ENCODE results near the gene SPATA32.

The SPATA32 gene

DNA sequence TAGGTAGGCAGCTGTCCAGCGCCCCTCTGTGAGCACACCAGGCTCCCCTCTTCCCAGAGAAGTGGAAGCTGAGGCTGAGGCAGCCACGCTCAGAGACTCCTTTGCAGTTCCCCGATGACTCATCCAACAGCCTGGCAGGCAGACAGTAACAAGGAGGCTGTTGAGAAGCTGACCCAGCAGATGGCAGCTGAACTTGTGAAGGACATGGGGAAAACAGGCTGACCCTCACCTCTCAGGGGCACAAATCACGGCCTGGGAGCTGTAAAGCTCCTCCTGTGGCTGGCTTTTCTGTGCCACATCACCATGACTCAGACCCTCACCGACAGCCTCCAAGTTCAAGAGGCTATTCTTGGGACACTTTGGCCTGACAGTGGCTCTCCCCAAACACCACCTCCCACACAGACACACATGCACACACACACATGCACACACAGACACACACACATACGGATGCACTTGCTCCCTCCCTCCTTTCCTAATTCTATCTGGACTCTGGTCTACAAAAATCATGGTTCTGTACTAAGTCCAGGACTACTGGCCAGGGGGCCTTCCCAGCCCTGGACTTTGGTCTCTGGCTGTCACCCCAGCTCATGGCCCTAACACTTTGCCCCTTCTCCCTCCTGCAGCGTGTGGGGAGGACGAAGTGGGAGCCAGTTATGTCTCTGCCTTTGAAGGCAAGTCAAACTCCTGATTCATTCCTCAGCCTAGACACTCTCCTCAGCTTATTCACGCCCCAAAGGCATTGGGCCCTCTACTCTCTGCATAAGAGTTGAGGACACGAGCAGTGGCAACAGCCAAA lies 31.7 kb upstream of the SPATA32 start:
- DNase-seq = no peak

DNA sequence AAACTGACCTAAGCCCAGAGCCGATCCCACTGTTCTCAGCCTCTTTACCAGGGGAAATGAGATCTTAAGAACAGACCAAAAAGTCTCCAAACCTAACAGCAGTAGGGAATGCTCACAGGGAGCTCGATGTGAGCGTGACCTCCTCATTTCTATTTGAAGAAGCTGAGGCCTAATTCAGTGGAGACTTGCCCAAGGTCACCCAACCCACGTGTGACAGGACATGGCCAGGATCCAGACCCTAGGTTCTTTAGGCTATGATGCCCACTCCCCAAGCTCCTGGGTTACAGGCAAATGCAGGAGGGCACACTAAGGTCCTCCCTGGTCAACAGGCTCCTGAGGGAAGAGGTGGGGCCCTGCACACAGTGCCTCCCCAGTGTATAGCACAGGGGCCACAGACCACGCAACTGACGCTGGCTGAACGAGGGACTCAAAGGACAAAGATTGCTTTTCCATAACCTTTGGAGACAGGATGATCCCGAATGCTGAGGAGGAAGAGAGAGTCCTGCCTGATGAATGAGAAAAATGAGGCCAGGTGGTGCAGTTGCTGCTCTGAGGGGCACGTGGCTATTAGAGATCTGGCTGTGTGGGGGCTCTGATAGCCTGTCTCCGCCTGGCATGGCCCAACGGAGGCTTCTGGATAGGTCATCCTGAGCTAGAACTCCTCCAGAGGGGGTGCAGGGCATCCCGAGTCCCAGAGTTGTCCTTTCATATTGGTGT lies 31.0 kb upstream of the SPATA32 start:
- no peak for DNase-seq

DNA sequence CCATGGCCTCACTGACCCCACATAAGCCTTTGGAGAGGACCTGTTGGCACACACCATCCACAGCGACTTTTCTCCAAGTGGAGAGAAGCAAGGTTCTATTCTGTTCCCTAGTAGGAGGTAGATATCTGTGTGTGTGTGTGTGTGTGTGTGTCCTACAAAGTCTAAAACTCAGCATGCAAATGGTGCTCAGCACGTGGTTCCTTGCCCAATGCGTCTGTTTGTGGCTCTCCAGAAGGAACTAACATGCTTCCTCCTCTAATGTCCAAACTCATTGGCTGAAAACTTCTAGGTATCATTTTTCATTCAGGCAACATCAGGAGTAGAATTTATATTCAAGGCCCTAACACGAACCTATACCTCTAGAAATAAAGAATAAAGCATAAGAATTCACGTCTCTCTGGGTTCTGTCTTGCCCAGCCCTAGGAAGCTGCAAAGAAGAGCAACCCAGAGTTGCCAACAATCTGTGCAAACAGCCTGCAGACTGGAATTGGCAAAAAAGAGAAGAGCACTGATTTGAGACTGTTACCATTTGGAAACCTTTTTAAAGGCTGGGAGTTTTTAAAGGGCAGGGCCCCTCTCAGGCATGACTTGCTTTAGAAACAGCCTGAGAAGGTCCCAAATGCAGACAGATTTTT lies 29.4 kb upstream of the SPATA32 start:
- DNase-seq = no peak

DNA sequence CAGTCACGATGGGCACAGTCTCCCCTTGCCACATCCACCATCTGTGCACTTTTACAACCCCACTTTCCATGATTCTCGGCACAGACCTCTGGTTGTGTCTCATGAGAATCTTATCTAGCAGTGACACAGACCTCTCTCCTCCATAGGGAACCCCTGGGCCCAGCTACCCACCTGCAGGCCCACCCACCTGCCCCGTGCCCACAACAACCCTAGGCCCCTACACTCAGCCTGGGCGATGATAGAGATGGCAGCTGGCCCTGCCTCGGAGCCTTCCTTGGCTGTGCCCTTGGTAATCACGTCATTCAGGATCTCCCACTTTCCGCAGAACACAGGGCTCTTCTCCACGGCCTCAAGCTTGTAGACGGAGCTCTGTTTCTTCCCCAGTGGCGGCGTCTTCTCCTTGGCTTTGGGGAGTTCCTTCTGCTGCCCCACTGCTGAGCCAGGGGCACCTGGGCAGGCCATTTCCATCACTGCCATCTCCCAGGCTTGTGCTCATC lies 28.4 kb upstream of the SPATA32 start:
- no peak for DNase-seq

DNA sequence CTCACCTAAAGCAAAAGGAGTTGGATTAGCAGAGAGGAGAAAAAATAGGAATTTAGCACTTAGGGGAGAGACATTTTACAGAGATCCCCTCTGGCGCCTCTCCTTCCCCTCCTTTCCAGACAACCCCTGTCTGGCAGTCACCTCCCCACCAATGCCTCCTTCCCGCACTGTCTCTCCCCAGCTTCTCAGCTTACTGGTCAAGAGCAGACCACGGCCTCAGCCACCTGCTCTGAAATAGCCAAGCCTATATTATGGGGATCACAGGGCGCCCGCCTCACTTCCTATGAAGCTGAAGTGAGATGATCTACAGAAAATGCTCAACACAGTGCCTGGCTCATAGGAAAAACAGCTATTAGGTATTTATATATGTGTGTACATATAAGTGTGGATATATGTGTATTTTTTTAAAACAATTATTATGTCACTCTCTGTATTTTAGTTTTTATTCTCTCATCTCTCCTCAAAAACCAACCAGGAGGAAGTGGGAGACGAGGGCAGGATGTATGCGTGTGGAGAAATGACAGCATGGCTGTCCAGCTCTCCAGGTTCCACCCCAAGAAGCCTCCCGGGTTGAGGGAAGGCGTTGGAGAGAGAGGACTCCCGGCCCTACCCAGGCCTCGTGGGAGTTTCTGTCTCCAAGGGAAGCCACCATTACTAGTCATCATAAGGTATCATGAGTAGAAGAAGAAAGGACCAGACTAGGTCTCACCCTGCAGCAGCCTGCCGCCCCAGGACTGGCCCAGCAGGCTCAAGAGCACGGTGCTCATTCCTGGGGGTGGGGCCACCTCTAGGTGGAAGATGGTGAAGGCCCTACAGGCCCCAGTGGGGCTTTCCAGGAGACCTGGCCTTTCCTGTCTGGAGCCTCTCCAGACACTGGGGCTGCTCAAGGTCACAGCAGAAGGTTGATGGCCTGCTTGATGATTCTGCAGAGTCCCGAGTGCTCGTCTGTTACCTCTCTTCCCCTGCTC lies 27.7 kb upstream of the SPATA32 start:
- no peak for DNase-seq

DNA sequence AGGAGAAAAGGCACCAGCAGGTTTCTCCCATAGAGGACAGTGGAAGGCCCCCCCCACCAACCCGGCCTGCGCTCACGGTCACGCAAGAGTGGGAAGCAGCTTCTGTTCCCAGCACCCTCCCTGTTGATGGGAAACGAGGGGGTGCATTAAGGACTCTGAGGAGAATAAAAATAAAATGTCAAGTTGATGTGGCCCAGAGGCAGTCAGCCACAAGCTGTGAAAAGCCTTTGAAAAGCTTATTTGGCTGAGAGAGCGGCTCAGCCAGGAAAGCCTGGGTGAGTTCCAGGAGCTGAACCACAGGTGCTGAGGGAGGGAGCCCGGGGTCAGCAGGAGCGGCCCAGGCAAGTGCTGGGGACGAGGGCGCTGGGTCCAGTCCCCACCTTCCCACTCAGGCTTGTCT lies 26.9 kb upstream of the SPATA32 start:
- DNase-seq = no peak

DNA sequence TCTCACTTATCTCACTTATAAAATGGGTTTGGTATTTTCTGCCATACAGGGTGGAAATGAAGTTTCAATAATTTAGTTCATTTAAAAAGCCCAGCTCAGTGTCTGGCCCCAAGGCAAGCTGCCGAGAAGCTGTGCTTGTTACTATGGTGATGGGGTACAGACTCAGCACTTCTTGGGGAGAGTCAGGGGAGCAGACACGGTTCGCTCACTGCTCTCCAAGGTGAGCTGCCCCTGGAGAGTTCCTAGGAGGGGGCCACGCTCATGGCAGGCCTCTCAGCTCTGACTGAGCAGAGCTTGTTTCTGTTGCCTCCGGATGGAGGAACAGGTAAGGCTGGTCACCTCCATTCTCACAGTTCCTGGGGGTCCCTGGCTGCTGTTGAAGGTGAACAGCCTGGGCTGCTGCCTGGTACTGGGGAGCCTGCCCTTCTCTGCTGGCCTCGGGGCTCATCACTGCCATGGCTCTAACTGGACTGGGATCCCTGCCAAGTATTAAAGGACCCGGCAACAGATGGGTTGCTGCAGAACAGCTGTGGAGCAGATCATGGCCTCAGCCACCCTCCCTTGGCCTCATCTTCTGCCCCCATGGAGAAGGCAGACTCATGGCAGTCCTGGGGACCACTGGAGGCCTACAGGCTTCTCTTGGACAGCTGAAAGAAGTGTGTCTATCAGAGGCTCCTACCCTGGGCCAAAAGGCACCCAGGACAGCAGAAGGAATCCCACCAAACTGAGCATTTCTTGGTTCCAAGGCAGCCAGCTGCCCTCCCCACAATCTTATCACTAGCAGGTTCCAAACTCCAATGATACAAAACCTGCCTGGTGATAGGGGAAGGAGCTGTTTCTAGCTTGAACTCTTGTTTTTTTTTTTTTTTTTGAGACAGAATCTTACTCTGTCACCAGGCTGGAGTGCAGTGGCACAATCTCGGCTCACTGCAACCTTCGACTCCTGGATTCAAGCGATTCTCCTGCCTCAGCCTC lies 25.9 kb upstream of the SPATA32 start:
- no peak for DNase-seq

DNA sequence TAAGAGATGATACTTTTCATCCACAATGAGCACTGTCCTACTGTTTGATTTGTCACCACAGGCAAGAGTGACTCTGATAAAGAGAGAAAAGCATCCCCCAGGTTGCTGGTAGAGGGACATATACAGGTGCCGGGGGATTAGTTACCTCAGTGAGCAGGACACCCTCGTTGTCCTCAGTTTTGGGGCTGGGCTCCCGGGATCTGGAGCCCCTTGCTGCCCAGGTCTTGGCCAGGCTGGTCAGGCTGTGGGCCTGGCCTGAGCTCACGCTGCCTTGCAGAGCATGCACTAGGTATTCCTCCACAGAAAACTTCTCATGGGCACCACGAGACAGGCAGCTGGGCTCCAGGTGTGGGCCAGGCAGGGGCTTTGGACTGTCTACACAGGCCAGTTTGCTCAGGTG lies 24.4 kb upstream of the SPATA32 start:
- DNase-seq = no peak

DNA sequence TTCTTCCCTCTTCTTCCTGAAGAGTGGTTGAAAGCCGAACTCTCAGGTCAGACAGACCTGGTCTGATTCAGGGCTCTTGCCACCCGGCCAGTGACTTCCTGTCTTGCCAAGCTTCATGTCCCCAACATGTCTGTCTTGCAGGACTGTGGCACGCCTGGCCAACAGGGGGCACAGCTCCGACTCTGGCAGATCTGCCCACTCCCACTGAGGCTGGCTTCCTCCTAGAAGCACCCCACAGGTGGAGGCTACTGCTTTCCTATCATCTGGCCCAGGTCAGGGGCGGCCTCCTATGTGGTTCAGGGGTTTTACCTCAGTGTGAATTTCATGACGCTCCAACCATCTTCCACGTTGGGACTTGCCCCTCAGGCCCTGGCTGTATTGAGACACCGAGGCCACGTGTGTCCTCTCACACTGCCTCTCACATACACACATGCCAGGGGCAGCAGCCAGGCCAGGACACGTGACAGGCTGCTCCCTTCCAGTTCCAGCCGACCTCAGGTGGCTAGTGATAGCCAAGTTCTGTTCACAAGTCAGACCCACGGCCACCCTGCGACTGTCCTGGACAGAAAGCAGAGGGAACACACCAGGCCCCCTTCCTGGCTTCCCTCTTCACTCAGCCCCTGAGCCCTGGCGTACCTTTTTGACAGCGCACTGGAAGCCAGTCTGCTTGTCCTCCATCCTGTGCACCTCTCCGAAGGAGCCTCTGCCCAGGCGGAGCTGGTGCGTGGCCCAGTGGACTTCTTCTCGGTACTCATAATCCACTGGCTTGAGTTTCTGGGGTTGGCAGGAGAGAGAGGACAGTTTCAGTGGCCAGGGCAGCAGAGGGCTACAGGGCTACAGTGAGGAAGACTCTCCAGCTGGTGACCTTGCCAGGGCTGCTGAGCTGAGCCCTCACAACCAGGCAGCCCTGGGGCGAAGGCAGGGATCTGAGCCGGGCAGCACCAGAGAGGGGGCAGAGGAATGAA lies 22.6 kb upstream of the SPATA32 start:
- DNase-seq = peak; percentile 51

DNA sequence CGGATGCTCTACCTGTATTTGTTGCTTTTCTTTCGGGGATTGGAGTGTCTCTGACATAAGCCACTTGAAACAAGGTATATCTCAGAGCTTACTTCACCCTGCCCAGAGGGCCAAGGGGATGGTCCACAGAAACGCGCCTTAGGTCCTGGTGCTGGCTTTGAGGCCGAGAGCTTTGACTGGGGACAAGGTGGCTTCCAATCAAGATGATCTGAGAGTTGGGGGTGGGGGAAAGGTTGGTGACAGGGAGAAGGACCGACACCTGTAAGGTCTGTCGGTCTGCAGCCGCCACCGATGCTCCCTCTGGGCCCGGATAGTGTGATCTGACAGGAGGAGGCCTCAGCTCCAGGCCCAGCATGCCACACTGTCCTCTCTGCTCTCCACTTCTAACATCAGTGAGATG lies 21.8 kb upstream of the SPATA32 start:
- DNase-seq = no peak

DNA sequence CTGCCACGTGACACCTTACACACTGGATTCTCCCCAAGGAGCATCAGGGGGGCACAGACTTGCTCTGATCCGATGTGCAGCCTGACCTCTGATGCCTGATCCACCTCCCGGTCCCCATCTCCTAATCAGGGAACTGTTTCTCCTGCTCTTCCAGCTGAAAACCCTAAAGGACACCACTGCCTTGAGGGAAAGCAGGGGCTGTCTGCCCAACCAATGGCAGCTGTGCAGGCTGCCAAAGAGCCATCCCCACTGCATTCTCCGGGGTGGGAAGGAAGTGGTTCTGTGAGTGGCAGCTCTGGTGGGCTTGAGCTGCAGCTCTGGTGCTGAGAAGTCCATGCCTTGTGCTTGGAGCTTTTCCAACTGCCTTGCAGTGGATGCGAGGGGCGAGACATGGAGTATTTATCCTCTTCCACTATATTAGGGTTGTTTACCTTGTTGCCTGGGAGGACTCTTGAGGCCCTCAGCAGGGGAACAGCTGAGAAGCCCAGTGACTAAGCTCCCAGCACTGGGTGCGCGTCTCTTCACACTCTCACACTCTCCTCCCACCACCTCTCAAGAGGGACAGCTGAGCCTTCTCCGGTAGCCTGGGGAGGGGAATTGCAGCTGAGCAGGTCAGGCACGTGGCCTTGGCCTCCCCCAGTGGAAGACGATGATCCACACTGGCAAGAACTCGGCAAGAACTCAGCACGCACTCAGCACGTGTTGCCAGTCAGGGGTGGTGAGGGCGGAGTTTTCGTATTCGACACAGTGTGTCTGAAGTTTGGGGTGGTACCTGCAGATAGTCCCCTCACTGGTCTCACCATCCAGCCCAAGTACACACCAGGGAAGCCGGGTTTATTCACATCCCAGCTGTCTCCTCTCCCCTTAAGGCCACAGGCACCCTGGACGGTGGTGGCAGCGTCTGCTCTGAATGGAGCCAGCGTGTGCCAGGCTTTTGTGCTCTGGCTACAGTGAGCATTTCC lies 21.1 kb upstream of the SPATA32 start:
- no peak for DNase-seq

DNA sequence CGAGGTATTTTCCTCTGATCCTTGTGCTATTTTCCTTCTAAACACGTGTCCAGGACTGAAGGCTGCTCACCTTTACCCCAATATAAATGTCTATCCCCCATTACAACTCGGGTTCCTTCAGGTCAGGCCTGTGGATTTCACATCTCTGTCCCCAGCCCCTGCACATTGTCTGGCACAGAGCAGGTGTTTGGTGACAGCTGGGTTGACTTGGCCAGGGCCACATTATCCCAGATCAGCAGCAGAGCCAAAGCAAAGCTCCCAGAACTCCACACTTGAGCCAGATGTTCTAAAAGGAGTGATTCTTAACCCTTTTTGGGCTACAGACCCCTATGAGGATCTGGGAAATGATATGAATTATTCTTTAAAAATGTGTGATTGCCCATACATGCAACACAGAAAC lies 18.0 kb upstream of the SPATA32 start:
- DNase-seq = no peak

DNA sequence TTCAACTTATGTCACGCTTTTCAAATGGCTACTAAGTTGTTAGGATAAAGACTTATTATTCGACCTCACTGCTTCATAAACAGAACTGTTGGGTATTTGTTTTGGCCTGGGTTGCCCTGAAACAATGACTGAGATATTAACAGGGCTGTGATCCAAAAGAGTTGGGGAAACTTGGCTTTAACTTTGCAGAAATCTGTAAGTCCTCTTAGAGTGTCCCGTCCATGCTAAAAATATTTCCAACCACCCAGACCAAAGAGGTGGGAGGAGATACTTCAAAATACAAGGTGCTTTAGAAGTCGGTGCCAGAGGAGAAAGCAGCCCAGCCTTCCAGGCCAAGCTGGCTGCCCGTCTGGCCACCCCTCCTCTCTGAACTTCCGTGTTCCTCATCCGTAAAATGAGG lies 16.1 kb upstream of the SPATA32 start:
- DNase-seq = no peak

DNA sequence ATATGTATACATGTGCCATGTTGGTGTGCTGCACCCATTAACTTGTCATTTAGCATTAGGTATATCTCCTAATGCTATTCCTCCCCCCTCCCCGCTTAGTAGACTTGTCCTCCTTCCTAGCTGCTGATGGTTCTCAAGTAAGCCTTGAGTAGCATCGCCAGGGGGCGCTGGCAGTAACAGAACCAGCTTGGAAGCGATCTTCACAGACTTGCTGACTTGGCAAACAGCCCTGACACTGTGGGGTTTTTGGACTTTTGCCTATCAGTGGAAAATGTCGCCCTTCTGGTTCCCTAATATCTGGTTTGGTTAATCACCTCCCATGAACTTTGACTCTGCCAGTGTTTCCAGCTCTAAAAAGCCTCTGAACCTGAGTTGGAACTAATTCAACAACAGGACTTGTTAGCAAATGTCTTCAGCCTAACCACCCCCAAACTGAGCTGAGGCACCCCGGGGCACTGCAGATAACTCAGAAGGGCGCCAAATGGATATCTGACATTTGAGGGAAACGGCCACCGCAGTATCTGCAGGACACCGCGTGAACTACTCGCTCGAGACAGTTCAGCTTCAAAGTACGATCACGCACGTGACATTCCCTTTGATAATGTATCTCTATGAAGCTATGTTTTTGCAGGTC lies 15.4 kb upstream of the SPATA32 start:
- DNase-seq = peak; percentile 91

DNA sequence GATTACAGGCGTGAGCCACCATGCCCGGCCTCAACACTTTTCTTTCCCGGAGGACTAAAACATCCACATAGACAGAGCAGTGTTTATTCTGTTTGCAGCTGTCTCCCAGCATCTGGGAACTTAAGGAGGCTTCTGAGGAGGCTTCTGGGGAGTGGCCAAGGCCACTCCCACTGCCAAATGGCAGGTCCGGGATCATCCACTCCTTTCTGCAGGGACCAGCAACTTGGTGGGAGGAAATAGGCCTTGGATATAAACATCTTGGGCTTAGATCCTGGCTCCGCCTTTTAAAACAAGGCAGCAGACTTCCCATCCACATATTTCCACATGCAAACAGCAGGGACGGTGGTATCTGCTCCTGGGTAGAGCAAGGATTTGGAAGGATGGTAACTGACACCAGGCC lies 14.1 kb upstream of the SPATA32 start:
- DNase-seq = no peak

DNA sequence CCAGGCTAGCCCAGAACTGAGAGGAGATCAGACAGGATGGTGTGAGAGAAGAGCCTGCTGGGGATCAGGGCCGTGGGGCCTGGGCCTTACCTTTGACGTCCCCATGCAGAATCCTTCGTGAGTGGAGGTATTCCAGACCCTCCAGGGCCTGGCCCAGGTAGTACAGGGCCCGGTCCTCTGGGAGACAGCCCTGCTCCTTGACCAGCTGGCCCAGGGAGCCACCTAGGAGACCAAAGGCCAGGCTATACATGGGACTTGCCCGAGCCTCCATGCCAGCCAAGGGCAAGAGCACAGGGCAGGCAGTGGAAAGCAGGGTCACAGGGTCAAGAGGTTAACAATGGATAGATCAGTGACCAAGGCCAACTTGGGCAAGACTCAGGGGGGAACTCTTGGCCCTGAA lies 12.1 kb upstream of the SPATA32 start:
- no peak for DNase-seq

DNA sequence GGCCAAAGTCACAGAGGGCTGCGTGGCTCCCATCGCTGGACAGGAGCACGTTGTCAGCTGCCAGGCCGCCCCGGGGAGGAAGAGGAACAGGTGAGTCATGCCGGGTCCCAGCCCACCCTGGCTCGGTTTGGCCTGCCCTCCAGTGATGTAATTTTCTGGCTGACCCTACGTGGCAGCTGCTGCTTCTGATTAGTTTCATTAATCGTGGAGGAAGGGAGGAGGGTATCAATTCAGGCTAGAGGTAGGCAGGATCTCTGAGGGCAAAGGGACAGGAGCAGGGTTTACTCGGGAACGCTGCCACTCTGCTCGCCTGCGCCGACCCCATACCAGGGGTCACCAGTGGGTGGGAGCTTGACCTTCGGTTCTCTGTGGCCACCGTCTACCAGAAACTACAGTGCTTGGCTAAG lies 11.7 kb upstream of the SPATA32 start:
- DNase-seq = no peak

DNA sequence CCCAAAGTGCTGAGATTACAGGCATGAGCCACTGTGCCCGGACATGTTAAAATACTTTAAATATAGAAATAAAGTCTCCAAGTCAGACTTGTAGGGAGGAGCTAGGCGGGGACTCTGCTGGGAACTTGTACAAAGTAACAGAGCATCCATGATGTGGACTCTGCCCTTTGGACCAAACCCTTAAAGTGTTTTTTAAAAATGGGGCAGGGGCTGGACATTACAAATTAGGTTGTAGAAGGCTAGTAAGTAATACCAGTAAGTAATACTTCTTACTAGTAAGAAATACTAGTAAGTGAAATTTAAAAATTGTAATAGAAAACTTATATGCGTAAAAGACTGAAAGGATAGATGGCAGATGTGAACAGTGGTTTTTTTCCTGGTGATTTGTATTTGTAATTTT lies 9.7 kb upstream of the SPATA32 start:
- DNase-seq = no peak
